ENCODE measurements around the gene STAMBP. TPM values are rescaled to one million over a fixed set of nuclear protein-coding genes. Genes with fewer than 3 reads are reported as not detected.
A peak's percentile ranks its signal among the peaks of the same experiment; 100 is the strongest.

The STAMBP gene
- total and polyA plus RNA-seq, 8 donors, result 22.6 to 84.9 (median 33.1) TPM

DNA sequence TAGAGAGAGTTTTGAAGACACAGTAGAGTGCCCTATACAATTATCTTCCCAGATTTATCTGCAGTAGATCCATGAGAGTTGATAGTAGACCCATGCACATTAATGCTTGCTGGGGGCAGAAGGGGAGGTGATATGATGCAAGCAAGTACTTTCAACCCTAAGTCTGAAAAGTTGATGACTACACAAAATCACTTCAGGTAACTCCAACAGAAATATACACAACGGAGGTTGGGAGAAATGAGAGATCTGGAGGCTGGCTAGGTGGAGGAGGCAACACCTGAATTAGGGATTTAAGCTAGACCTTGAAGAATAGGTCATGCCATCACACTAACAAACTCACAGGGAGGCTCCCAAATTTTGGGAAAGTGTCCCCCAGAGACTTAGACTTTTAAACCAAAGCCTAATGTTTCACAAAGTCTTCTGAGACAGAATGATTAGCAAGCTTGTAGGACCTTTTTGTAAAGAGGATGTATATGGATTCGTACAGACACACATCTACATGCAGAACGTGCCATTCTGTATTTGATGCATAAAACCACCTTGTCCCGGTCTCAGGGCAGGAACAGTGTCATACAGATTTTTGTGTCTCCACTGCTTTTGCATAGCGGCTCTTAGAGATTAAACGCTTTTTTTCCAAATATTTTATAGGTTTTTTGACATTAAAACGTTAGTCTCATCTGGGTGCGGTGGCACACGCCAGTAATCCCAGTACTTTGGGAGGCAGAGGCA is 937 bp upstream of the STAMBP start:
- Histone ChIP-seq H3K4me3 (peak overlapping the region; percentile 67 to 81 (median 71)), H3K4me1 (peaks cover 6 to 41% (median 25%) of the 10 kb centered on the region in 4 donors), H3K9me3 (no peaks in the 10 kb centered on the region), H3K27me3 (no peaks in the 10 kb centered on the region), H3K36me3 (peaks cover 0 to 22% (median 15%) of the 10 kb centered on the region in 4 donors), H3K27ac (peak overlapping the region in 4 of 5 donors; percentile 93 to 96 (median 96))
- DNase-seq, result no peak
- intact Hi-C loops (cut with DNase I; ENCODE audit: low total_unique reads), result loop anchor here (10.0 kb wide), 2 partner anchors 317 to 507 kb away; partner anchors contain the start of gene BOLA3
- TF ChIP-seq, protein P1, sequence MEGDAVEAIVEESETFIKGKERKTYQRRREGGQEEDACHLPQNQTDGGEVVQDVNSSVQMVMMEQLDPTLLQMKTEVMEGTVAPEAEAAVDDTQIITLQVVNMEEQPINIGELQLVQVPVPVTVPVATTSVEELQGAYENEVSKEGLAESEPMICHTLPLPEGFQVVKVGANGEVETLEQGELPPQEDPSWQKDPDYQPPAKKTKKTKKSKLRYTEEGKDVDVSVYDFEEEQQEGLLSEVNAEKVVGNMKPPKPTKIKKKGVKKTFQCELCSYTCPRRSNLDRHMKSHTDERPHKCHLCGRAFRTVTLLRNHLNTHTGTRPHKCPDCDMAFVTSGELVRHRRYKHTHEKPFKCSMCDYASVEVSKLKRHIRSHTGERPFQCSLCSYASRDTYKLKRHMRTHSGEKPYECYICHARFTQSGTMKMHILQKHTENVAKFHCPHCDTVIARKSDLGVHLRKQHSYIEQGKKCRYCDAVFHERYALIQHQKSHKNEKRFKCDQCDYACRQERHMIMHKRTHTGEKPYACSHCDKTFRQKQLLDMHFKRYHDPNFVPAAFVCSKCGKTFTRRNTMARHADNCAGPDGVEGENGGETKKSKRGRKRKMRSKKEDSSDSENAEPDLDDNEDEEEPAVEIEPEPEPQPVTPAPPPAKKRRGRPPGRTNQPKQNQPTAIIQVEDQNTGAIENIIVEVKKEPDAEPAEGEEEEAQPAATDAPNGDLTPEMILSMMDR (IDR thresholded peaks at IDR 0.05), result no peak
- TF ChIP-seq POLR2A (IDR thresholded peaks at IDR 0.05) (no peak), EP300 (IDR thresholded peaks at IDR 0.05) (no peak), POLR2AphosphoS5 (IDR thresholded peaks at IDR 0.05) (no peak)
- WGBS, 5 donors, result 80 to 86% (median 83%) methylated on average over 9 of the region's 9 CpGs

DNA sequence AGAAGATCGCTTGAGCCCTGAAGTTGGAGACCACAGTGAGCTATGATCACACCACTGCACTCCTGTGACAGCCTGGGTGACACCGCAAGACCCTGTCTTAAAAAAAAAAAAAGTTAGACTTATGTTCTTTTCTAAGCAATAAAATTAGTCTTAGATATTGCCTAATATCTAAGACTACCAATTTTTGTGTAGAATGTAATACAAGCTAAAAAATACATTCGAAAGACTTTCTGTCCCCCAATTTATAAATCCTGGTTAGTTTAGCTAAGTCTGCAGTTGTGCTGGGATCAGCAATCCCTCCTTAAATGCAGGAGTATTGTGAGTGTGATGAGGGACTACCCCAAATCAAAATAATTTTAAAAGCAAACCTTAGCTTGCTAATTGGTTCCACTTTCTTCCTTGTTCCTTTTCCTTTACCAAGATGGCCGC is 358 bp upstream of the STAMBP start:
- Histone ChIP-seq H3K27ac (peak overlapping the region in 4 of 5 donors; percentile 93 to 96 (median 96)), H3K9me3 (no peaks in the 10 kb centered on the region), H3K4me3 (peak overlapping the region; percentile 67 to 81 (median 71)), H3K27me3 (no peaks in the 10 kb centered on the region), H3K4me1 (peaks cover 6 to 44% (median 27%) of the 10 kb centered on the region in 4 donors), H3K36me3 (peaks cover 0 to 26% (median 19%) of the 10 kb centered on the region in 4 donors)
- intact Hi-C loops (cut with DNase I; ENCODE audit: low total_unique reads), result loop anchor here (10.0 kb wide), 2 partner anchors 316 to 506 kb away; partner anchors contain the start of gene BOLA3
- DNase-seq, result no peak
- TF ChIP-seq EP300 (IDR thresholded peaks at IDR 0.05) (no peak), POLR2AphosphoS5 (IDR thresholded peaks at IDR 0.05) (no peak), POLR2A (IDR thresholded peaks at IDR 0.05) (no peak)
- TF ChIP-seq, protein P1 (IDR thresholded peaks at IDR 0.05), result no peak
- 56 to 68% (median 66%) methylated on average over 4 of the region's 4 CpGs for WGBS, 5 donors

DNA sequence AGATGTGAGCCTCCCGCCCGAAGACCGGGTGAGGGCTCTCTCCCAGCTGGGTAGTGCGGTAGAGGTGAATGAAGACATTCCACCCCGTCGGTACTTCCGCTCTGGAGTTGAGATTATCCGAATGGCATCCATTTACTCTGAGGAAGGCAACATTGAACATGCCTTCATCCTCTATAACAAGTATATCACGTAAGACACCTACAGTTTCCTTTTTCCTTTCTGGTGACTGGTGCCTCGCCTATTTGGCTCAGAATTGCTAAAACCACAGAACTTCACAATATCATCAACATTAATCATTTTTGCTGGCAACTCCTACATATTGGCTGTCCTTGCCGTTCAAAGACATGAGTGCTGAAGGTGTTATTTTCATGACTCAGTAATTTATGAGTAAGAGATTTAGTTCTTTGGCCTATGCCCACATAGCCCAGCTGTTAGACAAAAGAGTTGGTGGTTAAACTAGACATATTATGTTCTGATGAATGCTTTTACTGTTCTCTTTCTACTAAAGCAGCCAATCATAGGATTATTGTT is 2.2 kb downstream of the STAMBP start:
- no peaks in the 10 kb centered on the region for H3K27me3 ChIP-seq
- TF ChIP-seq POLR2AphosphoS5 (IDR thresholded peaks at IDR 0.05) (no peak), EP300 (IDR thresholded peaks at IDR 0.05) (no peak), POLR2A (IDR thresholded peaks at IDR 0.05) (no peak)
- TF ChIP-seq, protein P1 (IDR thresholded peaks at IDR 0.05), result no peak
- peaks cover 7 to 42% (median 32%) of the 10 kb centered on the region in 4 donors for H3K4me1 ChIP-seq
- peak overlapping the region in 2 of 5 donors; percentile 93 to 96 for H3K27ac ChIP-seq
- H3K36me3 ChIP-seq, result peaks cover 0 to 49% (median 38%) of the 10 kb centered on the region in 4 donors
- no peaks in the 10 kb centered on the region for H3K9me3 ChIP-seq
- WGBS, 5 donors, result 78 to 86% (median 84%) methylated on average over 11 of the region's 11 CpGs
- intact Hi-C loops (cut with DNase I; ENCODE audit: low total_unique reads), result loop anchor here (10.0 kb wide), 1 partner anchor 94 kb away; the partner anchor contains the start of gene DGUOK
- no peak overlapping the region for H3K4me3 ChIP-seq
- no peak for DNase-seq

DNA sequence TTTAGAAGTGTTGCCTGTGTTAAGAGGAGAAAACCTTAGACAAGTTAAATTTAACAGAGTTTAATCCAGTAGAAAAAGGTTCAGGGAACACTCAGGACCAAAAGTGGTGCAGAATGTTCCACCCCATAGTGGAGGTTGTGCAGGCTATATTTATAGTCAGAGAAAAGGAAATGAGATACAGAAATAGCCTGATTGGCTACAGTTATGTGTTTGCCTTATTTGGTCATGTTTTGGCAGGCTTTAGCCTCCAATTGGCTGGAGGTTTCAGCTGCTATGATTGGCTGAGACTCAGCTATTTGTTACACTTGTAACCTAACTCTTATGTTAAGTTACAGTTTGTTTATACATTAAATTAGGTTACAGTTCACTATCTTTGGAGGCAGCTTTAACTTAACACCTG is 4.2 kb downstream of the STAMBP start:
- no peaks in the 10 kb centered on the region for H3K9me3 ChIP-seq
- peaks cover 10 to 55% (median 35%) of the 10 kb centered on the region in 4 donors for H3K4me1 ChIP-seq
- peak overlapping the region in 2 of 5 donors; percentile 31 to 70 for H3K27ac ChIP-seq
- TF ChIP-seq POLR2AphosphoS5 (IDR thresholded peaks at IDR 0.05) (peak in 1 of 3 donors; percentile 7), EP300 (IDR thresholded peaks at IDR 0.05) (no peak), POLR2A (IDR thresholded peaks at IDR 0.05) (no peak)
- TF ChIP-seq, protein P1 (IDR thresholded peaks at IDR 0.05), result no peak
- no peak overlapping the region for H3K4me3 ChIP-seq
- H3K27me3 ChIP-seq, result no peaks in the 10 kb centered on the region
- peak in 1 of 2 donors; percentile 26 for DNase-seq
- intact Hi-C loops (cut with DNase I; ENCODE audit: low total_unique reads), result loop anchor here (10.0 kb wide), 1 partner anchor 92 kb away; the partner anchor contains the start of gene DGUOK
- peaks cover 0 to 57% (median 46%) of the 10 kb centered on the region in 4 donors for H3K36me3 ChIP-seq
